ENCODE measurements around the gene ENTPD2. TPM values are rescaled to one million over a fixed set of nuclear protein-coding genes. Genes with fewer than 3 reads are reported as not detected.

Gene ENTPD2
- total RNA-seq, 1 experiment from 2014 or later, result 4.0 TPM

GRCh38 chr9:137022662-137023008 is 31.2 kb downstream of the ENTPD2 start:
- Histone ChIP-seq H3K4ac (ENCODE audit: low read depth, low read length) (no peak overlapping the region), H3K79me2 (ENCODE audit: insufficient read depth, low read length) (no peaks in the 10 kb centered on the region), H3K9ac (ENCODE audit: extremely low read depth, insufficient read length, low read length) (no peak overlapping the region), H4K5ac (ENCODE audit: insufficient read length, low read depth, low read length) (no peak overlapping the region), H3K79me1 (ENCODE audit: insufficient read depth, low read depth, low read length, poor library complexity, severe bottlenecking) (no peaks in the 10 kb centered on the region), H3K4me2 (ENCODE audit: insufficient read depth, insufficient read length, low read length) (no peak overlapping the region), H3K23me2 (ENCODE audit: insufficient read length, low read depth, low read length, poor library complexity, severe bottlenecking) (peaks cover 6% of the 10 kb centered on the region), H2BK20ac (ENCODE audit: low read depth, low read length, poor library complexity, severe bottlenecking) (no peak overlapping the region), H2BK120ac (ENCODE audit: low read depth, low read length, poor library complexity, severe bottlenecking) (no peak overlapping the region), H3K14ac (ENCODE audit: insufficient read depth, low read length) (no peak overlapping the region), H3K4me1 (ENCODE audit: insufficient read depth, low read length) (no peaks in the 10 kb centered on the region), H4K91ac (ENCODE audit: insufficient read length, low read depth, low read length) (no peak overlapping the region), H4K8ac (replicated peaks; ENCODE audit: insufficient read length, low read depth, low read length) (no peak overlapping the region), H3K18ac (ENCODE audit: insufficient read length, low read depth, low read length) (no peak overlapping the region), H3K56ac (ENCODE audit: insufficient read length, low read depth, low read length) (no peak overlapping the region), H4K20me1 (ENCODE audit: control insufficient read depth, insufficient read depth, insufficient read length) (no peaks in the 10 kb centered on the region), H3K9me3 (ENCODE audit: control insufficient read depth, low read depth, low read length) (no peaks in the 10 kb centered on the region), H3T11ph (ENCODE audit: low read length) (no peak overlapping the region), H3K23ac (ENCODE audit: insufficient read length, low read depth, low read length) (no peak overlapping the region), H2BK15ac (ENCODE audit: low read depth, low read length) (no peak overlapping the region), H2AFZ (ENCODE audit: low read length) (no peak overlapping the region), H2AK5ac (ENCODE audit: insufficient read length, low read length) (no peak overlapping the region), H2BK5ac (ENCODE audit: insufficient read length, low read length) (no peak overlapping the region), H2BK12ac (ENCODE audit: insufficient read length, low read depth, low read length) (no peak overlapping the region), H3K27me3 (ENCODE audit: insufficient read depth, low read length) (no peaks in the 10 kb centered on the region), H3K27ac (ENCODE audit: insufficient read length, low read depth, low read length) (no peak overlapping the region)
- Mint-ChIP-seq H3K36me3 (ENCODE audit: insufficient read depth in 1 of 3, low read depth in 3 of 3) (peaks cover 0 to 2% (median 0%) of the 10 kb centered on the region in 3 experiments; a peak in 1 of 7 replicates), H3K27ac (no peak overlapping the region), H3K4me3 (no peak overlapping the region), H3K27me3 (ENCODE audit: low read depth) (peaks cover 11% of the 10 kb centered on the region), H3K9me3 (no peaks in the 10 kb centered on the region), H3K4me1 (peaks cover 2 to 13% of the 10 kb centered on the region in 2 experiments; a peak in 3 of 4 replicates)
- WGBS (ENCODE audit: extremely low coverage, insufficient read length, low lambda C conversion rate), result no CpG with 5 or more reads among the region's 23 CpGs
- DNase-seq, result no peak
- TF ChIP-seq CTCF (conservative IDR thresholded peaks at IDR 0.05), result no peak

Data from H9 (cell line).